ENCODE data around the gene SHISA6.

GRCh38 chr17:11279776-11280344, 38.8 kb downstream of the SHISA6 start:
- TF ChIP-seq CTCF (IDR thresholded peaks at IDR 0.05), result no peak
- no peak for TF ChIP-seq POLR2AphosphoS5 (IDR thresholded peaks at IDR 0.05; ENCODE audit: low read depth, low read length)
- TF ChIP-seq, protein P1, sequence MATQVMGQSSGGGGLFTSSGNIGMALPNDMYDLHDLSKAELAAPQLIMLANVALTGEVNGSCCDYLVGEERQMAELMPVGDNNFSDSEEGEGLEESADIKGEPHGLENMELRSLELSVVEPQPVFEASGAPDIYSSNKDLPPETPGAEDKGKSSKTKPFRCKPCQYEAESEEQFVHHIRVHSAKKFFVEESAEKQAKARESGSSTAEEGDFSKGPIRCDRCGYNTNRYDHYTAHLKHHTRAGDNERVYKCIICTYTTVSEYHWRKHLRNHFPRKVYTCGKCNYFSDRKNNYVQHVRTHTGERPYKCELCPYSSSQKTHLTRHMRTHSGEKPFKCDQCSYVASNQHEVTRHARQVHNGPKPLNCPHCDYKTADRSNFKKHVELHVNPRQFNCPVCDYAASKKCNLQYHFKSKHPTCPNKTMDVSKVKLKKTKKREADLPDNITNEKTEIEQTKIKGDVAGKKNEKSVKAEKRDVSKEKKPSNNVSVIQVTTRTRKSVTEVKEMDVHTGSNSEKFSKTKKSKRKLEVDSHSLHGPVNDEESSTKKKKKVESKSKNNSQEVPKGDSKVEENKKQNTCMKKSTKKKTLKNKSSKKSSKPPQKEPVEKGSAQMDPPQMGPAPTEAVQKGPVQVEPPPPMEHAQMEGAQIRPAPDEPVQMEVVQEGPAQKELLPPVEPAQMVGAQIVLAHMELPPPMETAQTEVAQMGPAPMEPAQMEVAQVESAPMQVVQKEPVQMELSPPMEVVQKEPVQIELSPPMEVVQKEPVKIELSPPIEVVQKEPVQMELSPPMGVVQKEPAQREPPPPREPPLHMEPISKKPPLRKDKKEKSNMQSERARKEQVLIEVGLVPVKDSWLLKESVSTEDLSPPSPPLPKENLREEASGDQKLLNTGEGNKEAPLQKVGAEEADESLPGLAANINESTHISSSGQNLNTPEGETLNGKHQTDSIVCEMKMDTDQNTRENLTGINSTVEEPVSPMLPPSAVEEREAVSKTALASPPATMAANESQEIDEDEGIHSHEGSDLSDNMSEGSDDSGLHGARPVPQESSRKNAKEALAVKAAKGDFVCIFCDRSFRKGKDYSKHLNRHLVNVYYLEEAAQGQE (IDR thresholded peaks at IDR 0.05; ENCODE audit: insufficient read depth in 1 of 2, low read depth in 2 of 2, low read length in 1 of 2), result no peak
- no peak for TF ChIP-seq TCF7L2 (IDR thresholded peaks at IDR 0.05; ENCODE audit: low read depth, low read length)

All from Panc1 (cell line).